Caco-2 (cell line): ENCODE measurements around the gene GCNT2. TPM values are rescaled to one million over a fixed set of nuclear protein-coding genes. Genes with fewer than 3 reads are reported as not detected.
"Not testable (repeated sequence)": the region's sequence is repeated elsewhere in the genome, so short reads cannot be mapped to it uniquely, and the experiment has no call there.

ENCODE experiments used
- BruUV-seq: library from RNA; stranded (reverse); fragments of 400-500 nt; replicated peaks from 2 replicates; lab custom pipeline; 2021; lab: Mats Ljungman, UMichigan
- CTCF ChIA-PET: fragments of 300-600 bp; sonication (Branson Sonifier 250); formaldehyde crosslinking; loops from one replicate; lab custom pipeline; 2022; ENCODE audit warnings: antibody characterized with exemption; lab: Charles Lee
- POLR2A ChIA-PET: fragments of 300-600 bp; sonication (Branson Sonifier 250); formaldehyde crosslinking; loops from one replicate; lab custom pipeline; 2022; ENCODE audit warnings: antibody characterized with exemption; lab: Charles Lee
- DNase-seq, 2 experiments: peaks; one replicate each; pipeline versions ENCODE4 v3.0.0 to v3.0.0-alpha.2; 2020 to 2022
- H3K27me3 ChIP-seq: replicated peaks from 2 replicates; pipeline ENCODE4 v1.6.0; 2011; ENCODE audit warnings: low read length; ENCODE audit not compliant: control insufficient read depth, insufficient read depth
- H3K36me3 ChIP-seq: 2 replicates; pipeline ENCODE4 v1.5.1; 2011; ENCODE audit warnings: low read length; ENCODE audit not compliant: control insufficient read depth, insufficient read depth
- H3K4me1 ChIP-seq: fragments of 250-450 bp; sonication (Bioruptor Pico); 2 replicates; pipeline ENCODE4 v1.5.1; 2020; ENCODE audit warnings: mild to moderate bottlenecking
- H3K4me3 ChIP-seq: 2 replicates; pipeline ENCODE4 v1.5.1; 2011; ENCODE audit warnings: low read depth, mild to moderate bottlenecking, control low read depth, low read length
- H3K9me3 ChIP-seq: fragments of 250-450 bp; sonication (Bioruptor Pico); 2 replicates; pipeline ENCODE4 v1.5.1; 2020; ENCODE audit warnings: mild to moderate bottlenecking, moderate library complexity
- H3K27ac Mint-ChIP-seq: one replicate; pipeline ENCODE4 v1.8.0; 2022; ENCODE audit warnings: mixed read lengths; ENCODE audit not compliant: unreplicated experiment
- H3K27me3 Mint-ChIP-seq: one replicate; pipeline ENCODE4 v1.8.0; 2022; ENCODE audit warnings: mixed read lengths; ENCODE audit not compliant: insufficient read depth, unreplicated experiment
- H3K36me3 Mint-ChIP-seq: one replicate; pipeline ENCODE4 v1.8.0; 2022; ENCODE audit warnings: mild to moderate bottlenecking, mixed read lengths; ENCODE audit not compliant: insufficient read depth, unreplicated experiment
- H3K4me1 Mint-ChIP-seq: one replicate; pipeline ENCODE4 v1.8.0; 2022; ENCODE audit warnings: low read depth, mixed read lengths; ENCODE audit not compliant: unreplicated experiment
- H3K4me3 Mint-ChIP-seq: one replicate; pipeline ENCODE4 v1.8.0; 2022; ENCODE audit warnings: mild to moderate bottlenecking, moderate library complexity, mixed read lengths; ENCODE audit not compliant: unreplicated experiment
- H3K9me3 Mint-ChIP-seq: one replicate; pipeline ENCODE4 v1.8.0; 2022; ENCODE audit warnings: mixed read lengths; ENCODE audit not compliant: unreplicated experiment
- CTCF ChIP-seq, 2 experiments: fragments of 200-600 bp in 1 of 2; IDR thresholded peaks; 1 replicate in 1 of 2; 2 replicates in 1 of 2; pipeline versions ENCODE4 v1.5.1 to v1.8.0; 2011 to 2022; ENCODE audit warnings: antibody characterized with exemption in 1 of 2, control low read depth in 1 of 2, inconsistent platforms in 1 of 2, low read depth in 1 of 2, low read length in 1 of 2, mild to moderate bottlenecking in 1 of 2, moderate library complexity in 1 of 2; ENCODE audit not compliant: insufficient read depth in 1 of 2, severe bottlenecking in 1 of 2, unreplicated experiment in 1 of 2
- intact Hi-C: fragments of 100-400 bp; cut with micrococcal nuclease; formaldehyde crosslinking; loops from one replicate; pipeline ENCODE4 v1.10.0; 2022; ENCODE audit not compliant: unreplicated experiment
- total RNA-seq: library from RNA; stranded (reverse); gene quantifications from 2 replicates; pipeline ENCODE4 v1.2.3, GENCODE V29; 2022

The GCNT2 gene
- total RNA-seq, 1 experiment from 2014 or later: 70.7 TPM

GRCh38 chr6:10486215-10486614 is 34.9 kb upstream of the GCNT2 start:
- intact Hi-C loops: no loop called here
- Mint-ChIP-seq H3K27ac (no peak overlapping the region), H3K4me3 (no peak overlapping the region), H3K36me3 (peaks cover 8% of the 10 kb centered on the region), H3K9me3 (no peaks in the 10 kb centered on the region), H3K27me3 (no peaks in the 10 kb centered on the region), H3K4me1 (peaks cover 15% of the 10 kb centered on the region)
- POLR2A ChIA-PET: no interaction called here
- Histone ChIP-seq H3K4me1 (no peaks in the 10 kb centered on the region), H3K4me3 (no peak overlapping the region), H3K27me3 (no peaks in the 10 kb centered on the region), H3K9me3 (no peaks in the 10 kb centered on the region), H3K36me3 (no peaks in the 10 kb centered on the region)
- DNase-seq: no peak
- BruUV-seq: no TSS peak
- TF ChIP-seq CTCF (IDR thresholded peaks at IDR 0.05; ENCODE audit: insufficient read depth in 1 of 2, low read depth in 1 of 2, low read length in 1 of 2, severe bottlenecking in 1 of 2, unreplicated experiment in 1 of 2): no peak
- CTCF ChIA-PET: no interaction called here

- H3K27ac Mint-ChIP-seq, H3K36me3 Mint-ChIP-seq, H3K4me1 ChIP-seq, H3K4me3 Mint-ChIP-seq, intact Hi-C loops, H3K27me3 Mint-ChIP-seq, H3K4me3 ChIP-seq, H3K27me3 ChIP-seq, DNase-seq, BruUV-seq, H3K4me1 Mint-ChIP-seq, POLR2A ChIA-PET, H3K36me3 ChIP-seq, CTCF ChIA-PET, H3K9me3 ChIP-seq, H3K9me3 Mint-ChIP-seq: not testable (repeated sequence)
These were observed 34.1 kb upstream of the GCNT2 start for GRCh38 chr6:10486944-10487588.

DNA sequence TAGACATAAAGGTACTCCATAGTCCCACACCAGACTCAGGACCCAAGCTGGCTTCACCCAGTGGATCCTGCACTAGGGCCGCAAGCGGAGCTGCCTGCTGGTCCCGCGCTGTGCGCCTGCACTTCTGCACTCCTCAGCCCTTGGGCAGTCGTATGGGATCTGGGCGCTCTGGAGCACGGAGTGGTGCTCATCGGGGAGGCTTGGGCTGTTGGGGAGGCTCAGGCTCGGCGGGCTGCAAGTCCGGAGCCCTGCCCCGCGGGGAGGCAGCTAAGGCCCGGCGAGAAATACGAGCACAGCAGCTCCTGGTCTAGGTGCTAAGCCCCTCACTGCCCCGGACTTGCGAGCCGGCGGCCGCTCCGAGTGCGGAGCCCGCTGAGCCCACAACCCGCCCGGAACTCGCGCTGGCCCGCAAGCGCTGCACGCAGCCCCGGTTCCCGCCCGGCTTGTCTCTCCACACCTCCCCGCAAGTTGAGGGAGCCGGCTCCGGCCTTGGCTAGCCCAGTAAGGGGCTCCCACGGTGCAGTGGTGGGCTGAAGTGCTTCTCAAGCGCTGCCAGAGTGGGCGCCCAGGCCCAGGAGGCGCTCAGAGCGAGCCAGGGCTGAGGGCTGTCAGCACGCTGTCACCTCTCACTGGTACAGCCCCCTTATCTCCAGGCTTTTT is 33.4 kb upstream of the GCNT2 start:
- Mint-ChIP-seq H3K27me3 (no peaks in the 10 kb centered on the region), H3K27ac (no peak overlapping the region), H3K4me1 (peaks cover 7% of the 10 kb centered on the region), H3K9me3 (no peaks in the 10 kb centered on the region), H3K4me3 (no peak overlapping the region), H3K36me3 (no peaks in the 10 kb centered on the region)
- Histone ChIP-seq H3K9me3 (no peaks in the 10 kb centered on the region), H3K36me3 (no peaks in the 10 kb centered on the region), H3K27me3 (no peaks in the 10 kb centered on the region), H3K4me3 (no peak overlapping the region), H3K4me1 (no peaks in the 10 kb centered on the region)
- BruUV-seq: no TSS peak
- no peak for DNase-seq
- intact Hi-C loops: no loop called here
- POLR2A ChIA-PET: no interaction called here
- TF ChIP-seq CTCF (IDR thresholded peaks at IDR 0.05; ENCODE audit: insufficient read depth in 1 of 2, low read depth in 1 of 2, low read length in 1 of 2, severe bottlenecking in 1 of 2, unreplicated experiment in 1 of 2): no peak
- CTCF ChIA-PET: no interaction called here
